ENCODE measurements around the gene CLIP3.

DNA sequence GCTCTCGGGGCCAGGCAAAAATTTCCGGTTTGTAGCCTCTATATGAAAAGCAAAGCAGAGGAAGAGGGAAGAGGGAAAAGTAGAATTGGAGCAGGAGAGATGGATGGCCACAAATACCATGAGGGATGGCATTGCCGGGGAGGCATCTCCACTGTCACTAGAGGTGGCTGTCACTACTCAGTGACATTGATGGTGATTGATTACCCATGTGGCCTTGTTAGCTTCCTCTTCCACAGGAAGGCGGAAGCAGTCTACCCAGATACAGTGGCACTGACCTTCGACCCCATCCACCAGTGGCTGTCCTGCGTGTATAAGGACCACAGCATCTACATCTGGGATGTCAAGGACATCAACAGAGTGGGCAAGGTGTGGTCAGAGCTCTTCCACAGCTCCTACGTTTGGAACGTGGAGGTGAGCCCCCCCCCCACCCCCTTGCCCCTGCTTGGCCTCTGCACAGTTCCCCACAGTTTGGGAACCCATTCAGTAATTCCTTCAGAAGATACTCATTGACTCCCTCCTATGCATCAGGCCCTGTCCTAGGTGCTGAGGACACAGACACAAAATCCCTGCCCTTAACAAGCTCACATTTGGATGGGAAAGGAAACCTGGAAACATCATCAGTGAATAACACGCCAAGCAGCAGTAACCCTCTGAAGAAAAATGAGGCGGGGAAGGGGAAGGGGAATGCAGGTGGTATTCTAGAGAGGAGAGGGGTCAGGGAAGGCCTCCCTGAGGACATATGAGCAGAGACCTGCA, 40.6 kb upstream of the CLIP3 start:
- TF ChIP-seq, protein P1, sequence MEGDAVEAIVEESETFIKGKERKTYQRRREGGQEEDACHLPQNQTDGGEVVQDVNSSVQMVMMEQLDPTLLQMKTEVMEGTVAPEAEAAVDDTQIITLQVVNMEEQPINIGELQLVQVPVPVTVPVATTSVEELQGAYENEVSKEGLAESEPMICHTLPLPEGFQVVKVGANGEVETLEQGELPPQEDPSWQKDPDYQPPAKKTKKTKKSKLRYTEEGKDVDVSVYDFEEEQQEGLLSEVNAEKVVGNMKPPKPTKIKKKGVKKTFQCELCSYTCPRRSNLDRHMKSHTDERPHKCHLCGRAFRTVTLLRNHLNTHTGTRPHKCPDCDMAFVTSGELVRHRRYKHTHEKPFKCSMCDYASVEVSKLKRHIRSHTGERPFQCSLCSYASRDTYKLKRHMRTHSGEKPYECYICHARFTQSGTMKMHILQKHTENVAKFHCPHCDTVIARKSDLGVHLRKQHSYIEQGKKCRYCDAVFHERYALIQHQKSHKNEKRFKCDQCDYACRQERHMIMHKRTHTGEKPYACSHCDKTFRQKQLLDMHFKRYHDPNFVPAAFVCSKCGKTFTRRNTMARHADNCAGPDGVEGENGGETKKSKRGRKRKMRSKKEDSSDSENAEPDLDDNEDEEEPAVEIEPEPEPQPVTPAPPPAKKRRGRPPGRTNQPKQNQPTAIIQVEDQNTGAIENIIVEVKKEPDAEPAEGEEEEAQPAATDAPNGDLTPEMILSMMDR (conservative IDR thresholded peaks at IDR 0.05 in 1 of 2, IDR thresholded peaks at IDR 0.05 in 1 of 2; ENCODE audit: low read depth in 1 of 2, low read length in 2 of 2): no peak
- no peak for TF ChIP-seq EZH2 (IDR thresholded peaks at IDR 0.05; ENCODE audit: low read length, missing control alignments)

Data from fibroblast of lung (primary cell).